GM19395 (cell line): ENCODE data around the gene MAMLD1.

Experiments
- ATAC-seq: cut with Tn5 transposase; IDR thresholded peaks from one replicate; pipeline ENCODE4 v1.9.1; 2021; ENCODE audit warnings: mild to moderate bottlenecking, moderate library complexity; ENCODE audit not compliant: unreplicated experiment

Gene MAMLD1

GRCh38 chrX:150489359-150490015 lies 126.4 kb downstream of the MAMLD1 start:
- no peak for ATAC-seq

GRCh38 chrX:150495496-150495895 lies 132.4 kb downstream of the MAMLD1 start:
- ATAC-seq = no peak

DNA sequence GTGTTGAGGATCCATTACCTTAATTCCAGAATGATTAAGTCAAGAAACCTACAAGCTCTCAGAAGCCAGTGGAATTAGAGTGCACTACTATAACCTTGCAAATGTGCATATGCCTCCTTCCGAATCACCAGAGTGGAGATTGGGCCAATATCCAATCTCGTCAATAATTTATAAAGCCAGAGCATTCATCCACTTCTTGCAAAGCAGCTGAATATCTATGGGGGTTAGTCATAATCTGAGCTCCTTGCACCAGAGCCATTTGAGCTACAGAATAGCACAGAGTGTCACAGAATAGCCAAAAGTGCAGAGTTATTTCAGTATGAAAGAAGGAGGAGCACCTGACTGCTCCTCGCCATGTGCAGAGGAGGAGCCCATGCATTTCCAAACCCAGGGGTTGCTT lies 136.1 kb downstream of the MAMLD1 start:
- ATAC-seq = no peak

DNA sequence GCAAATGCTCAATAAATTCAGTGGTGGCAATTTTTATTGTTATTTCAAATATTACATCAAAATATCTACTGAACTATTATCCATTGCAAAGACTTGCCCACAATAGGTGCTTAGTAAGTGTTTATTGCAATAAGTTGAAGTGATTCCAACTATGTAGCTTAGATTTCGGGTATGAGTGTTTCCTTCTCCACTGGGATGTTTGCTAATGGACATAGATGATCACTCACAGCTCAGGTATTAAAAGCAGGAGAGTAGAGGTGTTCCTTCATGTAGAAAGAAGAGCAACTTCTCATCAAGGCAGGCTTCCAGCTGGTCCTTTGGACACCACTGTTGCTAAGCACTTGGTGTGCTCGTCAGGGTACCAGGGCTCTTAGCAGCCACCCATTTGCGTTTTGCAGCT lies 139.0 kb downstream of the MAMLD1 start:
- ATAC-seq = no peak

DNA sequence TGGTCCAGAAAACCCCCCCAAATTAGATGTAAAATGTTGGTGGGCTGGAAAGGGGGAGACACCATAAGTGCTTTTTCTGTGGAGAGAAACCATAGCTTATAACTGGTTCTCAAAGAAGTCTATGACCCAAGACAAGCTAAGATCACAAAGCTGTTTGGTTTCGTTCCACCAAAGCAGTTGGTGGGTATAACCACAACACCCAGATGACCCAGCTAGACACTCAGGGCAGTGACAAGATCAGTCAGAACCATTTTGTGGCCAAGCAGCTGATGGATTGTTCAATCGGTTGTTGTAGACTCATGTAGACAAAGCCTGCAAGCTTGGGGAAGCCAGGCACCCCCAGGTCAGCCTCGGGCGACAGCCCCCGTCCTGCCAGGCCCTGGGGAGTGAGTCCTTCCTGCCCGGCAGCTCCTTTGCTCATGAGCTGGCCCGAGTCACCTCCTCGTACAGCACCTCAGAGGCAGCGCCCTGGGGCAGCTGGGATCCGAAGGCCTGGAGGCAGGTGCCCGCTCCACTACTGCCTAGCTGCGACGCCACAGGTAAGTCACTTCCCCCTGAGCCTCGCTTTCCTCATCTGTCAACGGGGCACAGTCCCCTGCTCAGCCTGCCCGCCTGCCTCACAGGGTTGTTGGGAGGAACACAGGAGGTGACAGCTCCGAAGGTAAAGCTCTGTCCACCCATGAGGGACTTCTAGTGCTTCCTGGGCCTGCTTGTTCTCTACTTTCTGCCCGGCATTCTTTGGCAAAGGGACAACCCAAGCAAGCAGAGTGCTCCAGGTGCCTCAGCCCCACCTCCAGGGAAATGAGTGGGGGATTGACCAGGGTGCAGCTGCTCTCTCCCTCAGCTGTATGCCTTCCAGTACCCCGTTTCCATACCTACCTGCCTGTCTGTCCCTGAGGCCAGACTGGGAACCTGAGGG lies 140.1 kb downstream of the MAMLD1 start:
- ATAC-seq = no peak

DNA sequence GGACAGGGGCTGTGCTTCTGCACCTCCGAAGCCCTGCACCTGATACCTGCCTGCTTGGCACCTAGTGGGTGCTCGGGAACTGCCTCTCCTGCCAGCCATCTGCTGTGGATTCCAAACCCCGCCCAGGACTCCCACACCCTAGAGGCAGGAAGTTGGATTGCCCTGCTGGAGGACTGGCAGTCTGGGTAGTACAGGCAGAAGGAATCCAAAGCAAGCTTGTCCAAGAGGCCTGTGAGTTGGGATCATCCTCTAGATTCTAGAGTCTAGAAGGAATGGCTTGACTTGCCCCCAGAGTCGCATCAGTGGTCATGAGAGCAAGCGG lies 140.7 kb downstream of the MAMLD1 start:
- ATAC-seq = no peak

DNA sequence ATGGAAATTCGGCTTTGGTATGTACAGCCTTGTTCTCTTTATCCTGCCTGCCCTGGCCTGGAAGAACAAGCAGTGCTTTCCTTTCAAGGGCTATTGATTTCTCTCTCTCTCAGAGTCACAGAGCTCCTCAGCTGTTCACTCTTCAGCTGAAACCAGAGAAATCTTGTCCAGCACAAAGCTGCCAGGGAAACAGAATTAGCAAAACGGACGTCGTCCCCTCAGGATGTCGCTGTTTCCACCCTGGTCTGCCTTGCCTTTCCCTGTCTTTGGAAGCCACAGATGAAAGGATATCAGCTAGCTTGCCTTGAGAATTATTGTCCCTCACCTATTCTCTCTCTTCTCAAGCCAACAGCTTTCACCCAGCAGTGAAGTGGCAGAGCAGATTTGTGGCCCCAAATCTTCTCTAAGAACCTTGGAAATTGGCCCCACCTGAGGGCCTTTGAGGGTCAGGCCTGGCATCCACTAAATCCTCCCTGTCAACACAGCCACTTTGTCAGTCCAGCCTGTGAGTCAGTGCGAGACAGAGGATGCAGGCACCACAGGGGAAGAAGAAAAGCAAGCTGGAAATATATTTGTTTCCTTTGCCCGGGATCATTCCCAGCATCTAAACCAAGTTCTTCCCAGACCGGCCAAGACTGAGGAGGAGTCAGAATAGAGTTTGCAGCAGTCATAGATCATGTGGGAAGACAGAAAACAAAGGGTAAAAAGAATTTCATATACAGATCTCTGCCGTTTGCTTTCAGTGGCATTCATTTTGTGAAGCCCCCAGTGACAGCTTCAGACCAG lies 141.5 kb downstream of the MAMLD1 start:
- ATAC-seq = no peak

DNA sequence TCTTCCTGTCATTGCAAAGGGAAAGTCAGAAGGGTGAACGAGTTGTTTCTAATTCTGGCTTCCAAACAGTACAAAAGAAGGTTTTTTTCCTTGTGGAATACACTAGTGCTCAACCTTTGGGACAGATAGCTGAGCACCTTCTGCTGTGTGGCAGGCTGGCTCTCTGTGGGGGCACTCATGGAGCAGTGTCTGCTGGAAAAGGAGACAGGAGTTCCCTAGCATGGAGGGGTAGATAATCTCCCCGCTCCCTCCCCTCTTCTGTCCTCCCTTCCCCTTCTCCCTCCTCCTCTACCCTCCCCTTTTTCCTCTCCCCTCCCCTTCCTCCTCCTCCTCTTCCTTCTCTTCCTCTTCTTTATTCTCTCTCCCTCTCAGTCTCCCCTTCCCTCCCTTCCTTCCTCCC lies 142.9 kb downstream of the MAMLD1 start:
- ATAC-seq = no peak

- ATAC-seq = no peak
These were observed 143.4 kb downstream of the MAMLD1 start for GRCh38 chrX:150506486-150506885.

DNA sequence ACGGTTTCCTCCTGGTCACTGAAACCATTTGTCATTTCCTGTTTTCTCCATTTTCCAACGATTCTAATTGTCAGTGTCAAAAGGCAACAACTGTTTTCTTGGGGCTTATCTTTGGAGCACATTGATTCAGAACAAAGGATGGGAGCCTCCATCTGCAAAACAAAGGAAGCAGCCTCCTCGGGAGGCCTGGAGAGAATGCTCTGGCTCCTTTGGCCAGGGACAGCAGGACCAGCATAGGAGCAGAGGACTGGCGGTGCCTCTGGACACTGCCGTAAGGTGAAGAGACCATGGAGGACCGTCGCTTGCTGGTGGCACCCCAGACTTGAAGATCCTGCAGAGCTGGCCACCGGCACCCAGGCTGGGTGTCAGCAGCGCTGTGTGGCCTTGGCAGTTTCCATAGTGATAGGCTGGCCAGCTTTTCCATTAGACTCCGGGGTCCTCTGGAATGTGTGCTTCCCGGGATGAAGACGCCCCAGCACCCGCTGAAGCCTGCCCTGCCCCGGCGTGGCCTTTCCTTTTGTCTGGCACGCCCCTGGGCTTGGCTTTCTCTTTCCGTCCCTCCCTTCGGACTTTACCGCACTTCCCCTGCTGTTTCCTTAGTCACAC lies 144.2 kb downstream of the MAMLD1 start:
- ATAC-seq = no peak

GRCh38 chrX:150508018-150508417 lies 144.9 kb downstream of the MAMLD1 start:
- no peak for ATAC-seq

GRCh38 chrX:150508451-150509367 lies 145.6 kb downstream of the MAMLD1 start:
- ATAC-seq = no peak

GRCh38 chrX:150509703-150510102 lies 146.6 kb downstream of the MAMLD1 start:
- no peak for ATAC-seq

DNA sequence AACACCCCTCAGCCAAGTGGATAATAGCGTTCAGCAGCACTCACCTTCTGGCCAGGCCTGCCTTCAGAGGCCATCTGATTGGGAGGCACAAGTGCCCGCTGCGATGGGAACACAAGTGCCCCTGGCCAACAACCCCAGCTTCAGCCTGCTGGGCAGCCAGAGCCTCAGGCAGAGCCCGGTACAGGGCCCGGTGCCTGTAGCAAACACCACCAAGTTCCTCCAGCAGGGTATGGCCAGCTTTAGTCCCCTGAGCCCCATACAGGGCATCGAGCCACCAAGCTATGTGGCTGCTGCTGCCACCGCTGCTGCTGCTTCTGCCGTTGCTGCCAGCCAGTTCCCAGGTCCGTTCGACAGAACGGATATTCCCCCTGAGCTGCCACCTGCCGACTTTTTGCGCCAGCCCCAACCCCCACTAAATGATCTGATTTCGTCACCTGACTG lies 149.4 kb downstream of the MAMLD1 start:
- ATAC-seq = no peak

GRCh38 chrX:150513544-150513943 lies 150.4 kb downstream of the MAMLD1 start:
- ATAC-seq = no peak

DNA sequence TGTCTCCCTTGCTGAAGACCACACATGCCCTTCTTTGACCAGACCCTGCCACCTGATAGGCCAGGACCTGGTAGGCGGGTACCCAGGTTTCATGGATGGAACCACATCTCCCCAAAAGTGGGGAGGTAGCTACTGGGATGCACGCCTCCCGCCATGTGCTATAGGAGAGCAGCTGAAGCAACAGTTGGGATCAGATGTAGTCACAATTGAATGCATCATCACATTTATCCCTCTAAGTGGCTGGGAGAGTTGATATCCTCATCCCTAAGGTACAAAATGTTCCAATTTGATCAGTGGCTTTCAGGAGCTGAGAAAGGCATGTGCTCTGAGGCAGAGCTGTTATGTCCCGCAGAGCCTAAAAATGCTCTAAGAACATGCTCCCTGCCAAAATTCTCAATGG lies 151.3 kb downstream of the MAMLD1 start:
- ATAC-seq = no peak

DNA sequence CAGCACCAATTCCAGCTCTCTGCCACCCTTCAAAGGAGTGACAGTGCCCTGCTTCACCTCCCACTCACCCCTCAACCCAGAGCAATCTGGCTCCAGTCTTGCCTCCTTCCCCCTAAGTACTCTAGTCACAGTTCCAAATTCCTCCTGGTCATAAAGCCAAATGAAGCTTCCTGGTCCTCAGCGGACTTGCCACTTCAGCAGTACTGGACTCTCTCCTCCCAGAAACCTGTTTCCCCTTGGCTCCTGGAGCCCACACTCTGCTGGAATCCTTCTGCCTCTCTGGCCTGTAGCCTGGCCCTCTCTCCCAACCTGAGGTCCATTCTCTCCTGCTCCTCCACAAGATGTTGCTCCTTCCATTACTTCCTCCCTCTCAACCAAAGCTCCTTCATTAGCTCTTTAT lies 152.7 kb downstream of the MAMLD1 start:
- no peak for ATAC-seq

- ATAC-seq = no peak
These were observed 154.3 kb downstream of the MAMLD1 start for GRCh38 chrX:150517303-150517910.

DNA sequence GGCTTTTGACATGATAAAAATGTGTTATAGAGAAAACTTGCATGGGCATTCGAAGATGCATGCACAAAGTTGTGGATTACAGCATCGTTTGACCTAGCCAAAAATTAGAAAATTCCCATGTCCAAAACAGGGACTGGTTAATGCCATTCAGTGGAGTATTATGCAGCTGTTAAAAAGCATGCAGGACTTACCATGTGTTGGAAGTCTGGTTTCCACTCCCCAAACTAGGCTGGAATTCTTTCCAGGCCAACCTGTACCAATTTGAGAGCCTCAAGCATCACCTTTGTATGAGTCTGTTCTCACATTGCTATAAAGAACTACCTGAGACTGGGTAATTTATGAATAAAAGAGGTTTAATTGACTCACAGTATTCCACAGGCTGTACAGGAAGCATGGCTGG lies 159.4 kb downstream of the MAMLD1 start:
- no peak for ATAC-seq
